Ecto neural progenitor cell (in vitro differentiated cells): Measurements from ENCODE around the gene MOCOS.

Experiments used
- DNase-seq: peaks from one replicate; pipeline ENCODE4 v3.0.0-alpha.2; 2018; ENCODE audit warnings: low spot score

MOCOS gene

GRCh38 chr18:36179562-36180355 lies 7.5 kb upstream of the MOCOS start:
- DNase-seq = no peak

GRCh38 chr18:36181441-36181840 lies 5.9 kb upstream of the MOCOS start:
- DNase-seq = no peak

- no peak for DNase-seq
Observed at GRCh38 chr18:36181898-36182506, 5.3 kb upstream of the MOCOS start.

- no peak for DNase-seq
Observed at GRCh38 chr18:36183033-36183432, 4.3 kb upstream of the MOCOS start.

GRCh38 chr18:36183987-36184386 lies 3.3 kb upstream of the MOCOS start:
- DNase-seq = no peak

GRCh38 chr18:36185157-36185556 lies 2.1 kb upstream of the MOCOS start:
- no peak for DNase-seq

GRCh38 chr18:36185901-36186460 lies 1.3 kb upstream of the MOCOS start:
- DNase-seq = no peak

- no peak for DNase-seq
Observed at GRCh38 chr18:36186461-36187192, 670 bp upstream of the MOCOS start.

- peak; percentile 62 for DNase-seq
Observed at GRCh38 chr18:36187826-36188721, 777 bp downstream of the MOCOS start.

GRCh38 chr18:36188916-36189315 lies 1.6 kb downstream of the MOCOS start:
- no peak for DNase-seq

- no peak for DNase-seq
Observed at GRCh38 chr18:36189486-36189885, 2.2 kb downstream of the MOCOS start.

- DNase-seq = no peak
Observed at GRCh38 chr18:36191286-36191685, 4.0 kb downstream of the MOCOS start.

- no peak for DNase-seq
Observed at GRCh38 chr18:36191711-36192110, 4.4 kb downstream of the MOCOS start.

- DNase-seq = no peak
Observed at GRCh38 chr18:36194600-36195315, 7.5 kb downstream of the MOCOS start.

- DNase-seq = no peak
Observed at GRCh38 chr18:36195427-36196122, 8.3 kb downstream of the MOCOS start.

- DNase-seq = no peak
Observed at GRCh38 chr18:36196238-36196995, 9.1 kb downstream of the MOCOS start.

- DNase-seq = no peak
Observed at GRCh38 chr18:36197511-36198166, 10.3 kb downstream of the MOCOS start.

- DNase-seq = no peak
Observed at GRCh38 chr18:36199691-36200295, 12.5 kb downstream of the MOCOS start.

- DNase-seq = no peak
Observed at GRCh38 chr18:36200354-36200771, 13.1 kb downstream of the MOCOS start.
